HEK293 (cell line): ENCODE results near the gene SCN5A.

ENCODE experiments used
- CTCF ChIA-PET: fragments of 350-600 bp; formaldehyde crosslinking; extraction: SDS; loops from one replicate; lab custom pipeline; 2021; ENCODE audit warnings: antibody characterized with exemption; lab: Yijun Ruan, JAX
- POLR2A ChIA-PET: fragments of 300-600 bp; formaldehyde crosslinking; extraction: SDS; loops from one replicate; lab custom pipeline; 2020; ENCODE audit warnings: antibody characterized with exemption, inconsistent platforms; lab: Yijun Ruan, JAX
- H3K27ac ChIP-seq: fragments of 200-500 bp; sonication (Bioruptor generic); 2 replicates; pipeline ENCODE4 v1.5.1; 2014; ENCODE audit warnings: low read depth, low read length, control low read depth, inconsistent platforms; ENCODE audit errors: extremely low read depth
- H3K36me3 ChIP-seq, 2 experiments: fragments of 200-500 bp in 1 of 2; sonication (Bioruptor generic) in 1 of 2; 1 replicate in 1 of 2; 2 replicates in 1 of 2; pipeline ENCODE4 v1.5.1; 2014 to 2017; ENCODE audit warnings: inconsistent platforms in 2 of 2, low read length in 2 of 2; ENCODE audit not compliant: control insufficient read depth in 2 of 2, insufficient read depth in 1 of 2
- H3K4me1 ChIP-seq: fragments of 200-500 bp; sonication (Bioruptor generic); 2 replicates; pipeline ENCODE4 v1.5.1; 2014; ENCODE audit warnings: mild to moderate bottlenecking, low read length, inconsistent platforms; ENCODE audit not compliant: control insufficient read depth, insufficient read depth
- H3K4me3 ChIP-seq: 2 replicates; pipeline ENCODE4 v1.5.1; 2011; ENCODE audit warnings: low read depth, mild to moderate bottlenecking, control low read depth, low read length, moderate library complexity
- H3K9me3 ChIP-seq: fragments of 200-500 bp; sonication (Bioruptor generic); 2 replicates; pipeline ENCODE4 v1.5.1; 2014; ENCODE audit warnings: low read depth, low read length, inconsistent platforms; ENCODE audit not compliant: control insufficient read depth, insufficient read depth
- KLF10 ChIP-seq: fragments of 450-650 bp; IDR thresholded peaks from 2 replicates; pipeline ENCODE4 v1.5.1; 2018; ENCODE audit warnings: missing biosample characterization, mild to moderate bottlenecking, missing genetic modification characterization
- KLF7 ChIP-seq: fragments of 450-650 bp; formaldehyde crosslinking; IDR thresholded peaks from 2 replicates; pipeline ENCODE4 v1.5.1; 2016; ENCODE audit warnings: missing biosample characterization, missing genetic modification characterization, borderline replicate concordance
- MZF1 ChIP-seq: fragments of 450-650 bp; formaldehyde crosslinking; IDR thresholded peaks from 2 replicates; pipeline ENCODE4 v1.5.1; 2017; ENCODE audit warnings: missing biosample characterization, missing genetic modification characterization, borderline replicate concordance
- TRIM28 ChIP-seq: IDR thresholded peaks from 2 replicates; pipeline ENCODE4 v1.6.1; 2011; ENCODE audit warnings: low read length, control low read depth, borderline replicate concordance
- ZBTB8A ChIP-seq: fragments of 450-650 bp; formaldehyde crosslinking; IDR thresholded peaks from 2 replicates; pipeline ENCODE4 v1.5.1; 2016; ENCODE audit warnings: missing biosample characterization, missing genetic modification characterization
- ZNF404 ChIP-seq: fragments of 450-650 bp; formaldehyde crosslinking; IDR thresholded peaks from 2 replicates; pipeline ENCODE4 v1.5.1; 2017; ENCODE audit warnings: missing biosample characterization, missing genetic modification characterization
- ZNF426 ChIP-seq: fragments of 450-650 bp; formaldehyde crosslinking; IDR thresholded peaks from 2 replicates; pipeline ENCODE4 v1.5.1; 2017; ENCODE audit warnings: missing biosample characterization, missing genetic modification characterization, mild to moderate bottlenecking, inconsistent platforms, moderate library complexity
- ZNF473 ChIP-seq: fragments of 450-650 bp; formaldehyde crosslinking; IDR thresholded peaks from 2 replicates; pipeline ENCODE4 v1.5.1; 2017; ENCODE audit warnings: missing biosample characterization, missing genetic modification characterization
- ZNF514 ChIP-seq: fragments of 450-650 bp; formaldehyde crosslinking; IDR thresholded peaks from 2 replicates; pipeline ENCODE4 v1.5.1; 2016; ENCODE audit warnings: missing biosample characterization, missing genetic modification characterization
- ZNF530 ChIP-seq: fragments of 450-650 bp; formaldehyde crosslinking; IDR thresholded peaks from 2 replicates; pipeline ENCODE4 v1.5.1; 2016; ENCODE audit warnings: low read depth, missing biosample characterization, missing genetic modification characterization
- ZNF654 ChIP-seq: fragments of 450-650 bp; formaldehyde crosslinking; IDR thresholded peaks from 2 replicates; pipeline ENCODE4 v1.5.1; 2016; ENCODE audit warnings: low read depth, missing biosample characterization, missing genetic modification characterization
- ZNF830 ChIP-seq: fragments of 450-650 bp; IDR thresholded peaks from 2 replicates; pipeline ENCODE4 v1.5.0; 2018; ENCODE audit warnings: missing biosample characterization, missing genetic modification characterization, low read depth, mild to moderate bottlenecking, moderate library complexity
- ZSCAN23 ChIP-seq: fragments of 450-650 bp; formaldehyde crosslinking; IDR thresholded peaks from 2 replicates; pipeline ENCODE4 v1.5.1; 2016; ENCODE audit warnings: missing biosample characterization, missing genetic modification characterization
- TF ChIP-seq, protein P1 (sequence below): fragments of 450-650 bp; formaldehyde crosslinking; IDR thresholded peaks from 2 replicates; pipeline ENCODE4 v1.5.1; 2016; ENCODE audit warnings: missing biosample characterization, missing genetic modification characterization
- TF ChIP-seq, protein P2 (sequence below): fragments of 450-650 bp; formaldehyde crosslinking; IDR thresholded peaks from 2 replicates; pipeline ENCODE4 v1.5.1; 2016; ENCODE audit warnings: missing biosample characterization, missing genetic modification characterization, borderline replicate concordance
- TF ChIP-seq, protein P3 (sequence below): fragments of 450-650 bp; formaldehyde crosslinking; IDR thresholded peaks from 2 replicates; pipeline ENCODE4; 2016; ENCODE audit warnings: missing biosample characterization, missing genetic modification characterization
- TF ChIP-seq, protein P4 (sequence below): fragments of 450-650 bp; IDR thresholded peaks from 2 replicates; pipeline ENCODE4 v1.5.1; 2018; ENCODE audit warnings: missing biosample characterization, mild to moderate bottlenecking, missing genetic modification characterization
- TF ChIP-seq, protein P5 (sequence below): fragments of 450-650 bp; formaldehyde crosslinking; IDR thresholded peaks from 2 replicates; pipeline ENCODE4 v1.5.1; 2016; ENCODE audit warnings: missing biosample characterization, missing genetic modification characterization, low read depth

The SCN5A gene

DNA sequence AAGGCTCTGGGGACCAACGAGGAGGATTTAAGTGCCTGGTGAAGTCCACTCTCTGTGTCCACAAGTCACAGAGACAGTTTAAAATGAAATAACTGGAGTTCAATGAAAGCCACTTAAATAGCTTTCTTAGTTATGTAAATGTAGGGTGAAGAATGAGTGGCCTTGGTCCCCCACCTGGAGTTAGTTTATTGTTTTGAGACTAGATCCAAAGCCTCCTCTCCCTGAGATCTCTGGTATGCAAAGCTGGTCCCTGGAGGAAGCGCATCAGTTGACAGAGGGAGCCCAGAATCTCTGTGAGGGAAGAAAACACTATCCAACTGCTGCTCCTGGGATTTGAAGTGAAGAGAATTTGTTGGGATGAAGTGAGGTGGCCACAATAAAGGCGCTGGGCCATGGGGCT, 112.8 kb downstream of the SCN5A start:
- no peaks in the 10 kb centered on the region for H3K9me3 ChIP-seq
- no peak for TF ChIP-seq TRIM28
- TF ChIP-seq, protein P1, sequence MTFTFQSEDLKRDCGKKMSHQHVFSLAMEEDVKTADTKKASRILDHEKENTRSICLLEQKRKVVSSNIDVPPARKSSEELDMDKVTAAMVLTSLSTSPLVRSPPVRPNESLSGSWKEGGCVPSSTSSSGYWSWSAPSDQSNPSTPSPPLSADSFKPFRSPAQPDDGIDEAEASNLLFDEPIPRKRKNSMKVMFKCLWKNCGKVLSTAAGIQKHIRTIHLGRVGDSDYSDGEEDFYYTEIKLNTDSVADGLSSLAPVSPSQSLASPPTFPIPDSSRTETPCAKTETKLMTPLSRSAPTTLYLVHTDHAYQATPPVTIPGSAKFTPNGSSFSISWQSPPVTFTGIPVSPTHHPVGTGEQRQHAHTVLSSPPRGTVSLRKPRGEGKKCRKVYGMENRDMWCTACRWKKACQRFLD (tag by site-specific recombination) = no peak
- TF ChIP-seq, protein P2, sequence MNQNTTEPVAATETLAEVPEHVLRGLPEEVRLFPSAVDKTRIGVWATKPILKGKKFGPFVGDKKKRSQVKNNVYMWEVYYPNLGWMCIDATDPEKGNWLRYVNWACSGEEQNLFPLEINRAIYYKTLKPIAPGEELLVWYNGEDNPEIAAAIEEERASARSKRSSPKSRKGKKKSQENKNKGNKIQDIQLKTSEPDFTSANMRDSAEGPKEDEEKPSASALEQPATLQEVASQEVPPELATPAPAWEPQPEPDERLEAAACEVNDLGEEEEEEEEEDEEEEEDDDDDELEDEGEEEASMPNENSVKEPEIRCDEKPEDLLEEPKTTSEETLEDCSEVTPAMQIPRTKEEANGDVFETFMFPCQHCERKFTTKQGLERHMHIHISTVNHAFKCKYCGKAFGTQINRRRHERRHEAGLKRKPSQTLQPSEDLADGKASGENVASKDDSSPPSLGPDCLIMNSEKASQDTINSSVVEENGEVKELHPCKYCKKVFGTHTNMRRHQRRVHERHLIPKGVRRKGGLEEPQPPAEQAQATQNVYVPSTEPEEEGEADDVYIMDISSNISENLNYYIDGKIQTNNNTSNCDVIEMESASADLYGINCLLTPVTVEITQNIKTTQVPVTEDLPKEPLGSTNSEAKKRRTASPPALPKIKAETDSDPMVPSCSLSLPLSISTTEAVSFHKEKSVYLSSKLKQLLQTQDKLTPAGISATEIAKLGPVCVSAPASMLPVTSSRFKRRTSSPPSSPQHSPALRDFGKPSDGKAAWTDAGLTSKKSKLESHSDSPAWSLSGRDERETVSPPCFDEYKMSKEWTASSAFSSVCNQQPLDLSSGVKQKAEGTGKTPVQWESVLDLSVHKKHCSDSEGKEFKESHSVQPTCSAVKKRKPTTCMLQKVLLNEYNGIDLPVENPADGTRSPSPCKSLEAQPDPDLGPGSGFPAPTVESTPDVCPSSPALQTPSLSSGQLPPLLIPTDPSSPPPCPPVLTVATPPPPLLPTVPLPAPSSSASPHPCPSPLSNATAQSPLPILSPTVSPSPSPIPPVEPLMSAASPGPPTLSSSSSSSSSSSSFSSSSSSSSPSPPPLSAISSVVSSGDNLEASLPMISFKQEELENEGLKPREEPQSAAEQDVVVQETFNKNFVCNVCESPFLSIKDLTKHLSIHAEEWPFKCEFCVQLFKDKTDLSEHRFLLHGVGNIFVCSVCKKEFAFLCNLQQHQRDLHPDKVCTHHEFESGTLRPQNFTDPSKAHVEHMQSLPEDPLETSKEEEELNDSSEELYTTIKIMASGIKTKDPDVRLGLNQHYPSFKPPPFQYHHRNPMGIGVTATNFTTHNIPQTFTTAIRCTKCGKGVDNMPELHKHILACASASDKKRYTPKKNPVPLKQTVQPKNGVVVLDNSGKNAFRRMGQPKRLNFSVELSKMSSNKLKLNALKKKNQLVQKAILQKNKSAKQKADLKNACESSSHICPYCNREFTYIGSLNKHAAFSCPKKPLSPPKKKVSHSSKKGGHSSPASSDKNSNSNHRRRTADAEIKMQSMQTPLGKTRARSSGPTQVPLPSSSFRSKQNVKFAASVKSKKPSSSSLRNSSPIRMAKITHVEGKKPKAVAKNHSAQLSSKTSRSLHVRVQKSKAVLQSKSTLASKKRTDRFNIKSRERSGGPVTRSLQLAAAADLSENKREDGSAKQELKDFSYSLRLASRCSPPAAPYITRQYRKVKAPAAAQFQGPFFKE (tag by site-specific recombination) = no peak
- TF ChIP-seq, protein P3, sequence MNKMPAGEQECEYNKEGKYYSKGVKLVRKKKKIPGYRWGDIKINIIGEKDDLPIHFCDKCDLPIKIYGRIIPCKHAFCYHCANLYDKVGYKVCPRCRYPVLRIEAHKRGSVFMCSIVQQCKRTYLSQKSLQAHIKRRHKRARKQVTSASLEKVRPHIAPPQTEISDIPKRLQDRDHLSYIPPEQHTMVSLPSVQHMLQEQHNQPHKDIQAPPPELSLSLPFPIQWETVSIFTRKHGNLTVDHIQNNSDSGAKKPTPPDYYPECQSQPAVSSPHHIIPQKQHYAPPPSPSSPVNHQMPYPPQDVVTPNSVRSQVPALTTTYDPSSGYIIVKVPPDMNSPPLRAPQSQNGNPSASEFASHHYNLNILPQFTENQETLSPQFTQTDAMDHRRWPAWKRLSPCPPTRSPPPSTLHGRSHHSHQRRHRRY = no peak
- TF ChIP-seq ZNF404 = no peak
- TF ChIP-seq ZNF530 (tag by site-specific recombination) = no peak
- TF ChIP-seq KLF7 = no peak
- TF ChIP-seq ZSCAN23 (tag by site-specific recombination) = no peak
- TF ChIP-seq, protein P4, sequence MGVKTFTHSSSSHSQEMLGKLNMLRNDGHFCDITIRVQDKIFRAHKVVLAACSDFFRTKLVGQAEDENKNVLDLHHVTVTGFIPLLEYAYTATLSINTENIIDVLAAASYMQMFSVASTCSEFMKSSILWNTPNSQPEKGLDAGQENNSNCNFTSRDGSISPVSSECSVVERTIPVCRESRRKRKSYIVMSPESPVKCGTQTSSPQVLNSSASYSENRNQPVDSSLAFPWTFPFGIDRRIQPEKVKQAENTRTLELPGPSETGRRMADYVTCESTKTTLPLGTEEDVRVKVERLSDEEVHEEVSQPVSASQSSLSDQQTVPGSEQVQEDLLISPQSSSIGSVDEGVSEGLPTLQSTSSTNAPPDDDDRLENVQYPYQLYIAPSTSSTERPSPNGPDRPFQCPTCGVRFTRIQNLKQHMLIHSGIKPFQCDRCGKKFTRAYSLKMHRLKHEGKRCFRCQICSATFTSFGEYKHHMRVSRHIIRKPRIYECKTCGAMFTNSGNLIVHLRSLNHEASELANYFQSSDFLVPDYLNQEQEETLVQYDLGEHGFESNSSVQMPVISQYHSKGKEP (tag by site-specific recombination) = no peak
- no peak for TF ChIP-seq ZNF473 (tag by site-specific recombination)
- no peak for TF ChIP-seq MZF1
- no peak for TF ChIP-seq ZNF514 (tag by site-specific recombination)
- TF ChIP-seq, protein P5, sequence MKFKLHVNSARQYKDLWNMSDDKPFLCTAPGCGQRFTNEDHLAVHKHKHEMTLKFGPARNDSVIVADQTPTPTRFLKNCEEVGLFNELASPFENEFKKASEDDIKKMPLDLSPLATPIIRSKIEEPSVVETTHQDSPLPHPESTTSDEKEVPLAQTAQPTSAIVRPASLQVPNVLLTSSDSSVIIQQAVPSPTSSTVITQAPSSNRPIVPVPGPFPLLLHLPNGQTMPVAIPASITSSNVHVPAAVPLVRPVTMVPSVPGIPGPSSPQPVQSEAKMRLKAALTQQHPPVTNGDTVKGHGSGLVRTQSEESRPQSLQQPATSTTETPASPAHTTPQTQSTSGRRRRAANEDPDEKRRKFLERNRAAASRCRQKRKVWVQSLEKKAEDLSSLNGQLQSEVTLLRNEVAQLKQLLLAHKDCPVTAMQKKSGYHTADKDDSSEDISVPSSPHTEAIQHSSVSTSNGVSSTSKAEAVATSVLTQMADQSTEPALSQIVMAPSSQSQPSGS (tag by site-specific recombination) = no peak
- TF ChIP-seq ZNF654 (tag by site-specific recombination) = no peak
- no peak for TF ChIP-seq ZBTB8A (tag by site-specific recombination)
- TF ChIP-seq ZNF830 (tag by site-specific recombination) = no peak
- TF ChIP-seq ZNF426 (tag by site-specific recombination) = no peak
- no peak for TF ChIP-seq KLF10 (tag by site-specific recombination)
- ChIA-PET POLR2A (no interaction called here), CTCF (no interaction called here)
- H3K4me1 ChIP-seq = no peaks in the 10 kb centered on the region
- H3K36me3 ChIP-seq = no peaks in the 10 kb centered on the region
- H3K4me3 ChIP-seq = no peak overlapping the region
- H3K27ac ChIP-seq = no peak overlapping the region
